Mesothelial cell of epicardium (in vitro differentiated cells): Measurements from ENCODE around the gene ACAD8. TPM values are rescaled to one million over a fixed set of nuclear protein-coding genes. Genes with fewer than 3 reads are reported as not detected.

Experiments used
- DNase-seq, 2 experiments: peaks; one replicate each; pipeline ENCODE4 v3.0.0; 2021; ENCODE audit warnings: low spot score in 2 of 2; ENCODE audit not compliant: unreplicated experiment in 2 of 2
- H3K27ac Mint-ChIP-seq: 2 replicates; pipeline ENCODE4 v1.8.0; 2021; ENCODE audit warnings: mixed read lengths
- H3K27me3 Mint-ChIP-seq: 2 replicates; pipeline ENCODE4 v1.8.0; 2021; ENCODE audit warnings: low read depth, mixed read lengths
- H3K36me3 Mint-ChIP-seq: 2 replicates; pipeline ENCODE4 v1.8.0; 2021; ENCODE audit warnings: mixed read lengths
- H3K4me1 Mint-ChIP-seq: 2 replicates; pipeline ENCODE4 v1.8.0; 2021; ENCODE audit warnings: mixed read lengths
- H3K4me3 Mint-ChIP-seq: 2 replicates; pipeline ENCODE4 v1.8.0; 2021; ENCODE audit warnings: mild to moderate bottlenecking, moderate library complexity, mixed read lengths
- H3K9me3 Mint-ChIP-seq: 2 replicates; pipeline ENCODE4 v1.8.0; 2021; ENCODE audit warnings: mixed read lengths
- CTCF ChIP-seq: fragments of 200-600 bp; sonication (generic); IDR thresholded peaks from one replicate; pipeline ENCODE4 v1.5.0; 2021; ENCODE audit warnings: antibody characterized with exemption; ENCODE audit not compliant: unreplicated experiment
- total RNA-seq: library from RNA; stranded (reverse); gene quantifications from 3 replicates; pipeline ENCODE4 v1.2.1, GENCODE V29; 2021

The ACAD8 gene
- total RNA-seq, 1 donor from 2014 or later = 23.1 TPM

- Mint-ChIP-seq H3K4me3 (no peak overlapping the region), H3K27me3 (peaks cover 6% of the 10 kb centered on the region), H3K4me1 (no peaks in the 10 kb centered on the region), H3K36me3 (no peaks in the 10 kb centered on the region), H3K9me3 (no peaks in the 10 kb centered on the region), H3K27ac (no peak overlapping the region)
- no peak for TF ChIP-seq CTCF
- no peak for DNase-seq
These were observed 11.8 kb downstream of the ACAD8 start for GRCh38 chr11:134264966-134265764.

- DNase-seq = no peak
- Mint-ChIP-seq H3K9me3 (no peaks in the 10 kb centered on the region), H3K4me1 (no peaks in the 10 kb centered on the region), H3K36me3 (no peaks in the 10 kb centered on the region), H3K27me3 (peaks cover 19% of the 10 kb centered on the region), H3K27ac (no peak overlapping the region), H3K4me3 (no peak overlapping the region)
- TF ChIP-seq CTCF = no peak
These were observed 13.1 kb downstream of the ACAD8 start for GRCh38 chr11:134266440-134266839.

- no peak overlapping the region for H3K27ac Mint-ChIP-seq
- peaks cover 23% of the 10 kb centered on the region for H3K27me3 Mint-ChIP-seq
- no peak for DNase-seq
- no peaks in the 10 kb centered on the region for H3K9me3 Mint-ChIP-seq
- TF ChIP-seq CTCF = no peak
- no peaks in the 10 kb centered on the region for H3K36me3 Mint-ChIP-seq
- H3K4me3 Mint-ChIP-seq = no peak overlapping the region
- H3K4me1 Mint-ChIP-seq = no peaks in the 10 kb centered on the region
These were observed 13.5 kb downstream of the ACAD8 start for GRCh38 chr11:134266841-134267251.

- no peak overlapping the region for H3K27ac Mint-ChIP-seq
- no peaks in the 10 kb centered on the region for H3K36me3 Mint-ChIP-seq
- H3K9me3 Mint-ChIP-seq = no peaks in the 10 kb centered on the region
- H3K4me1 Mint-ChIP-seq = no peaks in the 10 kb centered on the region
- no peak for DNase-seq
- peaks cover 29% of the 10 kb centered on the region for H3K27me3 Mint-ChIP-seq
- H3K4me3 Mint-ChIP-seq = no peak overlapping the region
- TF ChIP-seq CTCF = no peak
These were observed 14.1 kb downstream of the ACAD8 start for GRCh38 chr11:134267461-134267860.

- Mint-ChIP-seq H3K9me3 (no peaks in the 10 kb centered on the region), H3K4me1 (no peaks in the 10 kb centered on the region), H3K4me3 (no peak overlapping the region), H3K36me3 (no peaks in the 10 kb centered on the region), H3K27me3 (peaks cover 34% of the 10 kb centered on the region), H3K27ac (no peak overlapping the region)
- DNase-seq = no peak
- TF ChIP-seq CTCF = no peak
These were observed 14.6 kb downstream of the ACAD8 start for GRCh38 chr11:134267966-134268365.
